GM10266 (cell line): ENCODE results near the gene BMP6.

ENCODE experiments used
- DNase-seq: peaks from one replicate; pipeline ENCODE4 v3.0.0; 2012; ENCODE audit errors: extremely low spot score
- CTCF ChIP-seq: IDR thresholded peaks from 2 replicates; pipeline ENCODE4 v1.5.1; 2012; ENCODE audit warnings: mild to moderate bottlenecking, low read depth; ENCODE audit not compliant: control insufficient read depth, insufficient read depth; ENCODE audit errors: missing control alignments

BMP6 gene

GRCh38 chr6:7747433-7747832 is 21.5 kb downstream of the BMP6 start:
- TF ChIP-seq CTCF, result no peak
- DNase-seq, result no peak

GRCh38 chr6:7747901-7748504 is 22.1 kb downstream of the BMP6 start:
- TF ChIP-seq CTCF, result no peak
- DNase-seq, result no peak

GRCh38 chr6:7749478-7749877 is 23.6 kb downstream of the BMP6 start:
- TF ChIP-seq CTCF, result no peak
- no peak for DNase-seq

GRCh38 chr6:7750197-7750596 is 24.3 kb downstream of the BMP6 start:
- no peak for TF ChIP-seq CTCF
- DNase-seq, result no peak

- DNase-seq, result no peak
- no peak for TF ChIP-seq CTCF
Observed at GRCh38 chr6:7758456-7758855, 32.6 kb downstream of the BMP6 start.

- no peak for TF ChIP-seq CTCF
- DNase-seq, result no peak
Observed at GRCh38 chr6:7759320-7759719, 33.4 kb downstream of the BMP6 start.

GRCh38 chr6:7761051-7761450 is 35.2 kb downstream of the BMP6 start:
- no peak for TF ChIP-seq CTCF
- DNase-seq, result no peak
